K562 (cell line): Measurements from ENCODE around the gene FOCAD.

Source experiments
- FOXP1 ChIP-seq: sonication (generic); formaldehyde crosslinking; IDR thresholded peaks from 2 replicates; pipeline ENCODE4 v1.8.0; 2022; ENCODE audit warnings: mild to moderate bottlenecking, missing genetic modification reagents
- GMEB1 ChIP-seq: fragments of 250-450 bp; sonication (Bioruptor Pico); IDR thresholded peaks from 2 replicates; pipeline ENCODE4 v1.4.0; 2020; ENCODE audit warnings: mild to moderate bottlenecking
- JUN ChIP-seq, 2 experiments: sonication (generic) in 1 of 2; formaldehyde crosslinking in 1 of 2; IDR thresholded peaks; 2 replicates each; pipeline versions ENCODE4 v1.6.1 to v1.8.0; 2012 to 2022; ENCODE audit warnings: borderline replicate concordance in 2 of 2, mild to moderate bottlenecking in 2 of 2, improper control_type of control experiment in 1 of 2, low read depth in 1 of 2, low read length in 1 of 2, missing genetic modification reagents in 1 of 2
- MXI1 ChIP-seq: IDR thresholded peaks from 2 replicates; pipeline ENCODE4 v1.6.1; 2011; ENCODE audit warnings: low read depth, mild to moderate bottlenecking, improper control_type of control experiment, low read length
- NCOR1 ChIP-seq: fragments of 450-650 bp; IDR thresholded peaks from 2 replicates; pipeline ENCODE4 v1.6.1; 2016; ENCODE audit warnings: mild to moderate bottlenecking, moderate library complexity
- NR3C1 ChIP-seq: sonication (generic); formaldehyde crosslinking; IDR thresholded peaks from 2 replicates; pipeline ENCODE4 v1.8.1; 2022; ENCODE audit warnings: missing genetic modification reagents
- POLR2A ChIP-seq: fragments of 450-650 bp; conservative IDR thresholded peaks from 2 replicates; pipeline ENCODE4 v1.6.1; 2016
- TCF3 ChIP-seq: sonication (generic); formaldehyde crosslinking; IDR thresholded peaks from 2 replicates; pipeline ENCODE4 v1.4.0; 2020; ENCODE audit warnings: mild to moderate bottlenecking, missing genetic modification reagents
- TF ChIP-seq, protein P1 (sequence below), 3 experiments: IDR thresholded peaks in 2 of 3; conservative IDR thresholded peaks in 1 of 3; 2 replicates each; pipeline ENCODE4 v1.5.1; 2011 to 2012; ENCODE audit warnings: low read length in 3 of 3, mild to moderate bottlenecking in 3 of 3, control low read depth in 2 of 3, improper control_type of control experiment in 1 of 3, inconsistent platforms in 1 of 3, low read depth in 1 of 3, mixed read lengths in 1 of 3, moderate library complexity in 1 of 3; ENCODE audit not compliant: insufficient read depth in 2 of 3
- TF ChIP-seq, protein P2 (sequence below): fragments of 250-450 bp; sonication (Bioruptor Pico); IDR thresholded peaks from 2 replicates; pipeline ENCODE4 v1.5.0; 2021; ENCODE audit warnings: mild to moderate bottlenecking, borderline replicate concordance

GRCh38 chr9:20728493-20729220 is 44.6 kb downstream of the FOCAD start:
- TF ChIP-seq FOXP1 (CRISPR knock-in tag) (no peak), GMEB1 (CRISPR knock-in tag) (no peak), NR3C1 (CRISPR knock-in tag) (no peak), MXI1 (no peak), NCOR1 (no peak), TCF3 (CRISPR knock-in tag) (no peak), POLR2A (no peak), JUN (IDR thresholded peaks at IDR 0.05; ENCODE audit: borderline replicate concordance, low read depth, low read length) (no peak), JUN (CRISPR knock-in tag; IDR thresholded peaks at IDR 0.05; ENCODE audit: borderline replicate concordance) (no peak)
- TF ChIP-seq, protein P1, sequence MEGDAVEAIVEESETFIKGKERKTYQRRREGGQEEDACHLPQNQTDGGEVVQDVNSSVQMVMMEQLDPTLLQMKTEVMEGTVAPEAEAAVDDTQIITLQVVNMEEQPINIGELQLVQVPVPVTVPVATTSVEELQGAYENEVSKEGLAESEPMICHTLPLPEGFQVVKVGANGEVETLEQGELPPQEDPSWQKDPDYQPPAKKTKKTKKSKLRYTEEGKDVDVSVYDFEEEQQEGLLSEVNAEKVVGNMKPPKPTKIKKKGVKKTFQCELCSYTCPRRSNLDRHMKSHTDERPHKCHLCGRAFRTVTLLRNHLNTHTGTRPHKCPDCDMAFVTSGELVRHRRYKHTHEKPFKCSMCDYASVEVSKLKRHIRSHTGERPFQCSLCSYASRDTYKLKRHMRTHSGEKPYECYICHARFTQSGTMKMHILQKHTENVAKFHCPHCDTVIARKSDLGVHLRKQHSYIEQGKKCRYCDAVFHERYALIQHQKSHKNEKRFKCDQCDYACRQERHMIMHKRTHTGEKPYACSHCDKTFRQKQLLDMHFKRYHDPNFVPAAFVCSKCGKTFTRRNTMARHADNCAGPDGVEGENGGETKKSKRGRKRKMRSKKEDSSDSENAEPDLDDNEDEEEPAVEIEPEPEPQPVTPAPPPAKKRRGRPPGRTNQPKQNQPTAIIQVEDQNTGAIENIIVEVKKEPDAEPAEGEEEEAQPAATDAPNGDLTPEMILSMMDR (IDR thresholded peaks at IDR 0.05 in 2 of 3, conservative IDR thresholded peaks at IDR 0.05 in 1 of 3; ENCODE audit: insufficient read depth in 2 of 3, low read depth in 1 of 3, low read length in 3 of 3) = no peak
- TF ChIP-seq, protein P2, sequence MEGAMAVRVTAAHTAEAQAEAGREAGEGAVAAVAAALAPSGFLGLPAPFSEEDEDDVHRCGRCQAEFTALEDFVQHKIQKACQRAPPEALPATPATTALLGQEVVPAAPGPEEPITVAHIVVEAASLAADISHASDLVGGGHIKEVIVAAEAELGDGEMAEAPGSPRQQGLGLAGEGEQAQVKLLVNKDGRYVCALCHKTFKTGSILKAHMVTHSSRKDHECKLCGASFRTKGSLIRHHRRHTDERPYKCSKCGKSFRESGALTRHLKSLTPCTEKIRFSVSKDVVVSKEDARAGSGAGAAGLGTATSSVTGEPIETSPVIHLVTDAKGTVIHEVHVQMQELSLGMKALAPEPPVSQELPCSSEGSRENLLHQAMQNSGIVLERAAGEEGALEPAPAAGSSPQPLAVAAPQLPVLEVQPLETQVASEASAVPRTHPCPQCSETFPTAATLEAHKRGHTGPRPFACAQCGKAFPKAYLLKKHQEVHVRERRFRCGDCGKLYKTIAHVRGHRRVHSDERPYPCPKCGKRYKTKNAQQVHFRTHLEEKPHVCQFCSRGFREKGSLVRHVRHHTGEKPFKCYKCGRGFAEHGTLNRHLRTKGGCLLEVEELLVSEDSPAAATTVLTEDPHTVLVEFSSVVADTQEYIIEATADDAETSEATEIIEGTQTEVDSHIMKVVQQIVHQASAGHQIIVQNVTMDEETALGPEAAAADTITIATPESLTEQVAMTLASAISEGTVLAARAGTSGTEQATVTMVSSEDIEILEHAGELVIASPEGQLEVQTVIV = no peak
